Uterus (tissue), 4 donors: Measurements from ENCODE around the gene VIT. TPM values are rescaled to one million over a fixed set of nuclear protein-coding genes. Genes with fewer than 3 reads are reported as not detected.

Source experiments
- DNase-seq, 2 donors: peaks; one replicate each; pipeline ENCODE4 v3.0.0-alpha.2; 2019 to 2020
- H3K27ac ChIP-seq, 2 donors: fragments of 200-600 bp; sonication (generic); 1 replicate in 1 of 2; 2 replicates in 1 of 2; pipeline ENCODE4 v1.5.1; 2016 to 2018
- H3K27me3 ChIP-seq, 2 donors: fragments of 200-600 bp; sonication (generic); one replicate each; pipeline ENCODE4 v1.5.1; 2018 to 2019; ENCODE audit warnings: control low read depth in 1 of 2
- H3K36me3 ChIP-seq, 2 donors: fragments of 200-600 bp; sonication (generic); one replicate each; pipeline ENCODE4 v1.5.1; 2019; ENCODE audit warnings: control low read depth in 1 of 2
- H3K4me1 ChIP-seq, 2 donors: fragments of 200-600 bp; sonication (generic); one replicate each; pipeline ENCODE4 v1.5.1; 2018 to 2019; ENCODE audit warnings: control low read depth in 1 of 2
- H3K4me3 ChIP-seq, 2 donors: fragments of 200-600 bp; sonication (generic); 1 replicate in 1 of 2; 2 replicates in 1 of 2; pipeline ENCODE4 v1.5.1; 2018 to 2019; ENCODE audit warnings: mild to moderate bottlenecking in 1 of 2
- H3K9me3 ChIP-seq, 2 donors: fragments of 200-600 bp; sonication (generic); one replicate each; pipeline ENCODE4 v1.5.1; 2019; ENCODE audit warnings: control low read depth in 1 of 2
- POLR2A ChIP-seq, 2 donors: fragments of 450-650 bp; IDR thresholded peaks; one replicate each; pipeline ENCODE4 v1.6.1; 2016; ENCODE audit warnings: antibody characterized with exemption in 2 of 2, mild to moderate bottlenecking in 1 of 2, moderate library complexity in 1 of 2
- intact Hi-C: fragments of 100-400 bp; cut with DNase I; formaldehyde crosslinking; loops from one replicate; pipeline ENCODE4 v1.15.1; 2023; ENCODE audit warnings: low total_unique reads
- total RNA-seq, 4 donors: library from RNA; depleted of rRNA in 3 of 4; stranded (reverse); fragments of >200 nt in 3 of 4; gene quantifications; one replicate each; pipeline versions ENCODE4 v1.1.0 to v1.2.4, GENCODE V29; 2014 to 2023
- TF ChIP-seq, protein P1 (sequence below), 4 experiments: fragments of 200-600 bp in 2 of 4; fragments of 450-650 bp in 2 of 4; sonication (generic) in 2 of 4; IDR thresholded peaks; one replicate each; pipeline ENCODE4 v1.5.1; 2016 to 2019; ENCODE audit warnings: antibody characterized with exemption in 4 of 4, mild to moderate bottlenecking in 2 of 4, moderate library complexity in 1 of 4
- donor health status: DM: yes; HTN: yes; CAD: no.

Gene VIT
- total RNA-seq, 4 donors from 2014 or later, result 0.26 to 6.2 (median 2.8) TPM

DNA sequence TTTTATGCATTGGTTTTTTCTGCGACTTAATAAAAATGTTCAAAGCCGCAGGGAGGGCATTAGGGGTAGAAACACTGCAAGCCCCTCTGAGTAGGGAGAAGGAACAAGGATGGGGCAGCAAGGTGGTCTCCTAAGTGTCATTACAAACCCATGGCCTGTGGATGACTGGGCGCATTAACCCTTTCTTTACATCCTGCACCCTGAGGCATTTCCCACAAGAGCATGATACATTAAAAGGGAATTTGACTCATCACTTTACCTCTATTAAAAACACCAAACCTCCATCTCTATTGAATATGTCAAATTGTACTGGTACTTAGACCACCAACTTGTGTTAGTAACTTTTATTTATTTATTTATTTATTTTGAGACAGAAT is 112.5 kb downstream of the VIT start:
- no peaks in the 10 kb centered on the region for H3K27me3 ChIP-seq
- no peak for DNase-seq
- no peak overlapping the region for H3K4me3 ChIP-seq
- intact Hi-C loops, result no loop called here
- no peaks in the 10 kb centered on the region for H3K36me3 ChIP-seq
- TF ChIP-seq, protein P1, sequence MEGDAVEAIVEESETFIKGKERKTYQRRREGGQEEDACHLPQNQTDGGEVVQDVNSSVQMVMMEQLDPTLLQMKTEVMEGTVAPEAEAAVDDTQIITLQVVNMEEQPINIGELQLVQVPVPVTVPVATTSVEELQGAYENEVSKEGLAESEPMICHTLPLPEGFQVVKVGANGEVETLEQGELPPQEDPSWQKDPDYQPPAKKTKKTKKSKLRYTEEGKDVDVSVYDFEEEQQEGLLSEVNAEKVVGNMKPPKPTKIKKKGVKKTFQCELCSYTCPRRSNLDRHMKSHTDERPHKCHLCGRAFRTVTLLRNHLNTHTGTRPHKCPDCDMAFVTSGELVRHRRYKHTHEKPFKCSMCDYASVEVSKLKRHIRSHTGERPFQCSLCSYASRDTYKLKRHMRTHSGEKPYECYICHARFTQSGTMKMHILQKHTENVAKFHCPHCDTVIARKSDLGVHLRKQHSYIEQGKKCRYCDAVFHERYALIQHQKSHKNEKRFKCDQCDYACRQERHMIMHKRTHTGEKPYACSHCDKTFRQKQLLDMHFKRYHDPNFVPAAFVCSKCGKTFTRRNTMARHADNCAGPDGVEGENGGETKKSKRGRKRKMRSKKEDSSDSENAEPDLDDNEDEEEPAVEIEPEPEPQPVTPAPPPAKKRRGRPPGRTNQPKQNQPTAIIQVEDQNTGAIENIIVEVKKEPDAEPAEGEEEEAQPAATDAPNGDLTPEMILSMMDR (IDR thresholded peaks at IDR 0.05), result no peak
- no peak for TF ChIP-seq POLR2A (IDR thresholded peaks at IDR 0.05)
- H3K9me3 ChIP-seq, result no peaks in the 10 kb centered on the region
- no peaks in the 10 kb centered on the region for H3K4me1 ChIP-seq
- no peak overlapping the region for H3K27ac ChIP-seq

DNA sequence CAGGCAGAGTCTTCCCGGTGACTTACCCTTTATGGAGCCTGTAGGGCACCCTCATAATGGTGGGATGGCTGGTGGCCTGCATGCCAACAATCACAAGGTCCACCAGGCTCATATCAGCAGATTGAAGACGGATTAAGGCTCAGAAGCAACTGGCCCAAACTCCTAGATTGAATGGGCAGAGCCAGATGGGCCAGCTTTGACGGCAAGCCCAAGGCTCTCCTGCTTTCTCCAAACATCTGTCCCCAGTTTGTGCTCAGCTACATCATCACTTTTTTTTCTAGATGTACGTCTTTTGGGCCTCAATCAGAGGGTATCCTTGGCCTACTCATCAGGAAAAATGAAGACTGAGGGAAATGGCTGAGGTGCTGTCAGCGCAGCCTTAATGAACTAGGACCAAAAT is 114.6 kb downstream of the VIT start:
- Histone ChIP-seq H3K4me3 (no peak overlapping the region), H3K36me3 (no peaks in the 10 kb centered on the region), H3K9me3 (no peaks in the 10 kb centered on the region), H3K4me1 (no peaks in the 10 kb centered on the region), H3K27ac (no peak overlapping the region), H3K27me3 (no peaks in the 10 kb centered on the region)
- DNase-seq, result no peak
- intact Hi-C loops, result no loop called here
- TF ChIP-seq, protein P1 (IDR thresholded peaks at IDR 0.05), result no peak
- no peak for TF ChIP-seq POLR2A (IDR thresholded peaks at IDR 0.05)

DNA sequence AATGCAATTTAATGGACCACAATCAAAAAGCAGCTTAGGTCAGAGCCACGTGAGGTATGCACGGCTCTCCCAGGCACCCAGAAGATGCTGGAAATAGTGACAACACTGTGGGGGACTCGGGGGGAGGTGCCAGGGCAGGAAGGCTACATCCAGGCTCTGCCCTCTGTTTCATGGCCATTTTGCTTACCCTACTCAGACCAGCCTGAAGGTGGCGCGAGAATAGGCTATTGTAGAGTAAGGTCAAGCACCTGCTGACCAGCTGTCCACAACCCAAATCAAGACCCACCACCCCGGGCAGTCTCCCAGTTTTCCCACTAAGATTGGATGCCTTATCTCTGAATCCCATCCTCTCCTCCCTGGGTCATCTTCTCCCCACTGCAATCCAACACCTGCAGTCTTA is 115.7 kb downstream of the VIT start:
- DNase-seq, result no peak
- H3K27me3 ChIP-seq, result no peaks in the 10 kb centered on the region
- no peaks in the 10 kb centered on the region for H3K9me3 ChIP-seq
- intact Hi-C loops, result no loop called here
- no peaks in the 10 kb centered on the region for H3K36me3 ChIP-seq
- H3K4me1 ChIP-seq, result no peaks in the 10 kb centered on the region
- H3K27ac ChIP-seq, result no peak overlapping the region
- H3K4me3 ChIP-seq, result no peak overlapping the region
- no peak for TF ChIP-seq POLR2A (IDR thresholded peaks at IDR 0.05)
- TF ChIP-seq, protein P1 (IDR thresholded peaks at IDR 0.05), result no peak

DNA sequence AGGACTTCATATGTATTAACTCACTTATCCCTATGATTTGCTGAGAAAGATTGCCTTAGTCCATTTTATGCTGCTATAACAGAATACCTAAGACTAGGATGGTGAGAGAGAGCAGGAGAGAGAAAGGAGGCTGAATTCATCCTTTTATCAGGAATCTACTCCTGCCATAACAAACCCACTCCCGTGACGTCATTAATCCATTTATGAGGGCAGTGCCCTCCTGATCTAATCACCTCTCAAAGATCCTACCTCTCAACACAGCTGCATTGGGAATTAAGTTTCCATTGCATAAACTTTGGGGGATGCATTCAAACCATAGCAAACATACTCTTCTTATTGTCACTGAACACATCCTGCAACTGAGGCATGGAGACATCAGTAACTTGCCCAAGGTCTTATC is 122.0 kb downstream of the VIT start:
- TF ChIP-seq, protein P1 (IDR thresholded peaks at IDR 0.05), result no peak
- no peak for TF ChIP-seq POLR2A (IDR thresholded peaks at IDR 0.05)
- intact Hi-C loops, result no loop called here
- no peaks in the 10 kb centered on the region for H3K27me3 ChIP-seq
- no peaks in the 10 kb centered on the region for H3K36me3 ChIP-seq
- no peak for DNase-seq
- no peak overlapping the region for H3K27ac ChIP-seq
- no peaks in the 10 kb centered on the region for H3K4me1 ChIP-seq
- H3K4me3 ChIP-seq, result no peak overlapping the region
- no peaks in the 10 kb centered on the region for H3K9me3 ChIP-seq

DNA sequence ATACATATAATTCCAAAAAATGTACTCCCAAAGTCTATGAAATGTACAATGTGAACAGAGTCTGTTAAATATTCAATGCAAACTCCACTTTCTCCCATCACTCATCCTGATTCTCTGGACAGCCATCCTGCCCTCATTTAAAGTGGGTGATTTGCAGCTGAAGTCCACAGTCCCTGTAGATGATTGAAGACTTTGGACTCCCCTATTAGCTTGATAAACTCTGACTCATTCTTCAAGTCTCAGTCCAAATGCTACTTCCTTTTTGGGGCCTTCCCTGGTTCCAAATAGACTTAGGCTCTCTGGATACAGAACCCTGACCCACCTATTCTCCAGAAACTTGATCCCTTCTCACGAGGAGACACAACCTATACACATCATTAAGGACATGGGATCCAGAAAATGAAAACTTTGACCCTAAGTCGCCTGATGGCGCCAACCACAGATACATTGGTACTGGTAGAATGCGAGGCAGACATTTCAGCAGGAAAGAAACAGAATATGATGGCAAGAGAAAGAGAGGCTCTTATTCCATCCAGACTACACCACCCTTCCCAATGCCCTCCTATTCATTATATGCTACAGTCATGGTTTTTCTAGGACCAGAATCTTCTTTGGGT is 122.7 kb downstream of the VIT start:
- no peaks in the 10 kb centered on the region for H3K36me3 ChIP-seq
- intact Hi-C loops, result no loop called here
- H3K9me3 ChIP-seq, result no peaks in the 10 kb centered on the region
- DNase-seq, result no peak
- H3K4me1 ChIP-seq, result no peaks in the 10 kb centered on the region
- no peaks in the 10 kb centered on the region for H3K27me3 ChIP-seq
- no peak overlapping the region for H3K27ac ChIP-seq
- TF ChIP-seq, protein P1 (IDR thresholded peaks at IDR 0.05), result no peak
- no peak for TF ChIP-seq POLR2A (IDR thresholded peaks at IDR 0.05)
- H3K4me3 ChIP-seq, result no peak overlapping the region
